Measurements from ENCODE around the gene CELF3. TPM values are rescaled to one million over a fixed set of nuclear protein-coding genes. Genes with fewer than 3 reads are reported as not detected.

The CELF3 gene
- total and polyA plus RNA-seq, 9 of the 15 experiments (the other 6 are each of a cell fraction or from before 2014, with no cell fraction given), result not detected

DNA sequence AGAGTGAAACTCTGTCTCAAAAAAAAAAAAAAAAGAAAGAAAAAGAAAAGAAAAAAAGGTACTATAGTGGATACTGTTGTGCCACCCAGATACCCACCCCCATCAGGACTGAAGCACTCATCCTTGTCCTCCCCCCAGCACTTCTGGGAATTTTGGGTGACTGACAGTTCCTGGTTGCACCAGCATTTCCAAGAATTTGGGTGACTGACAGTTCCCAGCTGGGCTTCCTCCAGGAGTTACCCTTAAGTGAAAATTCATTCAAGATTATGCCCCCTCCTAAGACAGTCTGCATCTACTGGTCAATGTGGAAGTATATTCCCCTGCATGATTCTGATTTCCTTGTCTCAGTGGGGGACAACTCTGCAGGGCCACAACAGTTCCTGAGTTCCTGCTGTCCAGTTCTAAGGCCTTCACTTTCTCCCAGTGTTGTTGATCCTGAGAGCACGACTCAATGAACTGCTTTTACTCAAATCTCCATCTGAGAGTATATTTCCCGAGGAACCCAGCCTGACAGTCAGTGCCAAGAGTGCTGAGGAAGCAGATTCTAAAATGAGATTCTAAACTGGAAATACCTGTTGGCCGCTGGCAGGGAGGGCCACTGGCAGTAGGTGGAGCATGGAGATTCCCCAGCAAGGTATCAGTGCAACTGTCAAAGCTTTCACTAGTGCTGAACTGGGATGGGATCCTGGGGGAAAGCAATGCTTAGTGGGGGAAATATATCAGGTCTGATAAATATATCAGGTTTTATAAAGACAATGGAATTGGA, 23.2 kb upstream of the CELF3 start (continued):
- TF ChIP-seq C11orf30 (IDR thresholded peaks at IDR 0.05; ENCODE audit: low read depth) (peak; percentile 91), CBFA2T3 (IDR thresholded peaks at IDR 0.05) (peak; percentile 43; the same call in 1 of the 2 replicates), ZNF282 (CRISPR knock-in tag; IDR thresholded peaks at IDR 0.05) (no peak), MAFK (IDR thresholded peaks at IDR 0.05; ENCODE audit: low read length) (peak; percentile 81), SMARCE1 (IDR thresholded peaks at IDR 0.05) (peak; percentile 30; the same call in 1 of the 2 replicates), ZNF561 (CRISPR knock-in tag; conservative IDR thresholded peaks at IDR 0.05) (no peak), MEIS2 (IDR thresholded peaks at IDR 0.05; ENCODE audit: partially characterized antibody) (peak; percentile 93), ETV6 (IDR thresholded peaks at IDR 0.05; ENCODE audit: borderline replicate concordance in 1 of 2, low read depth in 2 of 2, low read length in 1 of 2) (no peak), ETV6 (CRISPR knock-in tag; IDR thresholded peaks at IDR 0.05; ENCODE audit: borderline replicate concordance) (no peak), BCOR (IDR thresholded peaks at IDR 0.05) (no peak), HMGN3 (IDR thresholded peaks at IDR 0.05; ENCODE audit: borderline replicate concordance, extremely low read depth, insufficient read length, low read depth, low read length) (no peak), MAZ (CRISPR knock-in tag; conservative IDR thresholded peaks at IDR 0.05 in 1 of 2, IDR thresholded peaks at IDR 0.05 in 1 of 2) (peak in 1 of 2 experiments; percentile 77; a peak in 2 of 4 replicates), MAFG (tag; conservative IDR thresholded peaks at IDR 0.05) (peak; percentile 84), BRCA1 (IDR thresholded peaks at IDR 0.05) (no peak), BRCA1 (CRISPR knock-in tag; IDR thresholded peaks at IDR 0.05) (no peak), JUND (IDR thresholded peaks at IDR 0.05; ENCODE audit: borderline replicate concordance, low read depth, low read length) (peak; percentile 47; the same call in 1 of the 2 replicates), JUND (tag; IDR thresholded peaks at IDR 0.05; ENCODE audit: borderline replicate concordance, low read depth, low read length) (peak; percentile 56; the same call in 1 of the 3 replicates), FOSL1 (tag; conservative IDR thresholded peaks at IDR 0.05) (0 out of 2 replicates have a peak, but pooled peaks have one; percentile 34), ARID1B (IDR thresholded peaks at IDR 0.05) (peak; percentile 70), MECOM (CRISPR knock-in tag; IDR thresholded peaks at IDR 0.05) (peak; percentile 82), ZFP30 (CRISPR knock-in tag; IDR thresholded peaks at IDR 0.05; ENCODE audit: borderline replicate concordance) (no peak), CEBPB (tag; IDR thresholded peaks at IDR 0.05) (peak; percentile 55)
- TF ChIP-seq, protein P1, sequence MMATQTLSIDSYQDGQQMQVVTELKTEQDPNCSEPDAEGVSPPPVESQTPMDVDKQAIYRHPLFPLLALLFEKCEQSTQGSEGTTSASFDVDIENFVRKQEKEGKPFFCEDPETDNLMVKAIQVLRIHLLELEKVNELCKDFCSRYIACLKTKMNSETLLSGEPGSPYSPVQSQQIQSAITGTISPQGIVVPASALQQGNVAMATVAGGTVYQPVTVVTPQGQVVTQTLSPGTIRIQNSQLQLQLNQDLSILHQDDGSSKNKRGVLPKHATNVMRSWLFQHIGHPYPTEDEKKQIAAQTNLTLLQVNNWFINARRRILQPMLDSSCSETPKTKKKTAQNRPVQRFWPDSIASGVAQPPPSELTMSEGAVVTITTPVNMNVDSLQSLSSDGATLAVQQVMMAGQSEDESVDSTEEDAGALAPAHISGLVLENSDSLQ (IDR thresholded peaks at IDR 0.05), result peak; percentile 98
- TF ChIP-seq, protein P2, sequence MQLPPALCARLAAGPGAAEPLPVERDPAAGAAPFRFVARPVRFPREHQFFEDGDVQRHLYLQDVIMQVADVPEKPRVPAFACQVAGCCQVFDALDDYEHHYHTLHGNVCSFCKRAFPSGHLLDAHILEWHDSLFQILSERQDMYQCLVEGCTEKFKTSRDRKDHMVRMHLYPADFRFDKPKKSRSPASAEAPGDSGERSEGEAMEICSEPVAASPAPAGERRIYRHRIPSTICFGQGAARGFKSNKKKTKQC (CRISPR knock-in tag; IDR thresholded peaks at IDR 0.05), result no peak
- TF ChIP-seq, protein P3, sequence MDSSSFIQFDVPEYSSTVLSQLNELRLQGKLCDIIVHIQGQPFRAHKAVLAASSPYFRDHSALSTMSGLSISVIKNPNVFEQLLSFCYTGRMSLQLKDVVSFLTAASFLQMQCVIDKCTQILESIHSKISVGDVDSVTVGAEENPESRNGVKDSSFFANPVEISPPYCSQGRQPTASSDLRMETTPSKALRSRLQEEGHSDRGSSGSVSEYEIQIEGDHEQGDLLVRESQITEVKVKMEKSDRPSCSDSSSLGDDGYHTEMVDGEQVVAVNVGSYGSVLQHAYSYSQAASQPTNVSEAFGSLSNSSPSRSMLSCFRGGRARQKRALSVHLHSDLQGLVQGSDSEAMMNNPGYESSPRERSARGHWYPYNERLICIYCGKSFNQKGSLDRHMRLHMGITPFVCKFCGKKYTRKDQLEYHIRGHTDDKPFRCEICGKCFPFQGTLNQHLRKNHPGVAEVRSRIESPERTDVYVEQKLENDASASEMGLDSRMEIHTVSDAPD (CRISPR knock-in tag; IDR thresholded peaks at IDR 0.05), result no peak
- TF ChIP-seq, protein P4, sequence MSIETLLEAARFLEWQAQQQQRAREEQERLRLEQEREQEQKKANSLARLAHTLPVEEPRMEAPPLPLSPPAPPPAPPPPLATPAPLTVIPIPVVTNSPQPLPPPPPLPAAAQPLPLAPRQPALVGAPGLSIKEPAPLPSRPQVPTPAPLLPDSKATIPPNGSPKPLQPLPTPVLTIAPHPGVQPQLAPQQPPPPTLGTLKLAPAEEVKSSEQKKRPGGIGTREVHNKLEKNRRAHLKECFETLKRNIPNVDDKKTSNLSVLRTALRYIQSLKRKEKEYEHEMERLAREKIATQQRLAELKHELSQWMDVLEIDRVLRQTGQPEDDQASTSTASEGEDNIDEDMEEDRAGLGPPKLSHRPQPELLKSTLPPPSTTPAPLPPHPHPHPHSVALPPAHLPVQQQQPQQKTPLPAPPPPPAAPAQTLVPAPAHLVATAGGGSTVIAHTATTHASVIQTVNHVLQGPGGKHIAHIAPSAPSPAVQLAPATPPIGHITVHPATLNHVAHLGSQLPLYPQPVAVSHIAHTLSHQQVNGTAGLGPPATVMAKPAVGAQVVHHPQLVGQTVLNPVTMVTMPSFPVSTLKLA (conservative IDR thresholded peaks at IDR 0.05), result peak in 1 of 2 experiments; percentile 35; a peak in 1 of 4 replicates
